Ovary (tissue), 3 donors: ENCODE results near the gene COL5A1.

Source experiments
- POLR2A ChIP-seq: fragments of 450-650 bp; IDR thresholded peaks from one replicate; pipeline ENCODE4 v1.6.1; 2017; ENCODE audit warnings: antibody characterized with exemption, mild to moderate bottlenecking, moderate library complexity
- TF ChIP-seq, protein P1 (sequence below), 3 donors: fragments of 450-650 bp in 2 of 3; fragments of 200-600 bp in 1 of 3; IDR thresholded peaks; one replicate each; pipeline versions ENCODE4 v1.5.1 to v1.8.0; 2016 to 2022; ENCODE audit warnings: antibody characterized with exemption in 3 of 3, mild to moderate bottlenecking in 1 of 3
- donor health status: DM: no; HTN: no; CAD: no.

- TF ChIP-seq, protein P1, sequence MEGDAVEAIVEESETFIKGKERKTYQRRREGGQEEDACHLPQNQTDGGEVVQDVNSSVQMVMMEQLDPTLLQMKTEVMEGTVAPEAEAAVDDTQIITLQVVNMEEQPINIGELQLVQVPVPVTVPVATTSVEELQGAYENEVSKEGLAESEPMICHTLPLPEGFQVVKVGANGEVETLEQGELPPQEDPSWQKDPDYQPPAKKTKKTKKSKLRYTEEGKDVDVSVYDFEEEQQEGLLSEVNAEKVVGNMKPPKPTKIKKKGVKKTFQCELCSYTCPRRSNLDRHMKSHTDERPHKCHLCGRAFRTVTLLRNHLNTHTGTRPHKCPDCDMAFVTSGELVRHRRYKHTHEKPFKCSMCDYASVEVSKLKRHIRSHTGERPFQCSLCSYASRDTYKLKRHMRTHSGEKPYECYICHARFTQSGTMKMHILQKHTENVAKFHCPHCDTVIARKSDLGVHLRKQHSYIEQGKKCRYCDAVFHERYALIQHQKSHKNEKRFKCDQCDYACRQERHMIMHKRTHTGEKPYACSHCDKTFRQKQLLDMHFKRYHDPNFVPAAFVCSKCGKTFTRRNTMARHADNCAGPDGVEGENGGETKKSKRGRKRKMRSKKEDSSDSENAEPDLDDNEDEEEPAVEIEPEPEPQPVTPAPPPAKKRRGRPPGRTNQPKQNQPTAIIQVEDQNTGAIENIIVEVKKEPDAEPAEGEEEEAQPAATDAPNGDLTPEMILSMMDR (IDR thresholded peaks at IDR 0.05) = no peak
- no peak for TF ChIP-seq POLR2A
These were observed 96.4 kb downstream of the COL5A1 start for GRCh38 chr9:134737842-134738580.
